Testis (tissue), 3 donors: ENCODE results near the gene CTU2. TPM values are rescaled to one million over a fixed set of nuclear protein-coding genes. Genes with fewer than 3 reads are reported as not detected.

Experiments
- DNase-seq: peaks from one replicate; pipeline ENCODE4 v3.0.0-alpha.2; 2019
- H3K27ac ChIP-seq, 2 donors: fragments of 200-600 bp; sonication (generic); one replicate each; pipeline ENCODE4 v1.5.1; 2019
- H3K27me3 ChIP-seq: fragments of 200-600 bp; sonication (generic); one replicate; pipeline ENCODE4 v1.5.1; 2019
- H3K36me3 ChIP-seq: fragments of 200-600 bp; sonication (generic); one replicate; pipeline ENCODE4 v1.5.1; 2017; ENCODE audit warnings: low read depth; ENCODE audit errors: missing control alignments
- H3K4me1 ChIP-seq: fragments of 200-600 bp; sonication (generic); one replicate; pipeline ENCODE4 v1.5.1; 2019
- H3K4me3 ChIP-seq, 2 donors: fragments of 200-600 bp; sonication (generic); one replicate each; pipeline ENCODE4 v1.5.1; 2017 to 2019
- H3K9me3 ChIP-seq: fragments of 200-600 bp; sonication (generic); one replicate; pipeline ENCODE4 v1.5.1; 2017
- CTCF ChIP-seq, 3 experiments: fragments of 450-650 bp in 2 of 3; fragments of 200-600 bp in 1 of 3; sonication (generic) in 1 of 3; IDR thresholded peaks; one replicate each; pipeline ENCODE4 v1.5.1; 2016 to 2019; ENCODE audit warnings: antibody characterized with exemption in 3 of 3, mild to moderate bottlenecking in 2 of 3, moderate library complexity in 1 of 3
- POLR2A ChIP-seq: fragments of 450-650 bp; IDR thresholded peaks from one replicate; pipeline ENCODE4 v1.6.1; 2017; ENCODE audit warnings: antibody characterized with exemption, mild to moderate bottlenecking, moderate library complexity
- WGBS, 2 donors: methylation state at CpG; one replicate each; pipeline ENCODE4 v1.1.5; 2018; 5-methylcytosine and 5-hydroxymethylcytosine counted together
- intact Hi-C: fragments of 100-400 bp; cut with DNase I; formaldehyde crosslinking; loops from one replicate; pipeline ENCODE4 v1.15.1; 2023; ENCODE audit warnings: low total_unique reads
- polyA plus RNA-seq: library from polyadenylated mRNA; stranded (reverse); fragments of 350-450 nt; fragmentation: Illumina TruSeq; extraction: RNeasy Lipid Tissue Mini Kit (QIAGEN cat#74804); gene quantifications from one replicate; pipeline ENCODE4 v1.2.3, GENCODE V29; 2014; ENCODE audit warnings: low read depth, low replicate concordance; ENCODE audit not compliant: insufficient read depth
- total RNA-seq, 2 donors: library from RNA; depleted of rRNA; stranded (reverse); fragments of >200 nt; gene quantifications; one replicate each; pipeline ENCODE4 v1.2.3, GENCODE V29; 2016

The CTU2 gene
- total and polyA plus RNA-seq, 3 donors from 2014 or later, result 19.8 to 25.4 (median 24.8) TPM

- Histone ChIP-seq H3K4me3 (no peak overlapping the region), H3K27ac (no peak overlapping the region), H3K27me3 (no peaks in the 10 kb centered on the region), H3K36me3 (no peaks in the 10 kb centered on the region), H3K9me3 (no peaks in the 10 kb centered on the region), H3K4me1 (no peaks in the 10 kb centered on the region)
- TF ChIP-seq POLR2A (no peak), CTCF (IDR thresholded peaks at IDR 0.05) (no peak)
- WGBS, 2 donors, result 47 to 59% methylated on average over 10 to 32 of the region's 32 CpGs
- DNase-seq, result no peak
- intact Hi-C loops, result no loop called here
Observed at GRCh38 chr16:88678224-88678979, 27.9 kb upstream of the CTU2 start.

- Histone ChIP-seq H3K27ac (no peak overlapping the region), H3K27me3 (no peaks in the 10 kb centered on the region), H3K4me3 (no peak overlapping the region), H3K36me3 (no peaks in the 10 kb centered on the region), H3K9me3 (no peaks in the 10 kb centered on the region), H3K4me1 (peaks cover 3% of the 10 kb centered on the region)
- intact Hi-C loops, result no loop called here
- WGBS, 2 donors, result 75 to 80% methylated on average over 5 of the region's 5 CpGs
- TF ChIP-seq CTCF (IDR thresholded peaks at IDR 0.05) (no peak), POLR2A (no peak)
- DNase-seq, result no peak
Observed at GRCh38 chr16:88680554-88681083, 25.7 kb upstream of the CTU2 start.

- DNase-seq, result no peak
- intact Hi-C loops, result no loop called here
- Histone ChIP-seq H3K4me3 (no peak overlapping the region), H3K9me3 (no peaks in the 10 kb centered on the region), H3K27me3 (no peaks in the 10 kb centered on the region), H3K27ac (no peak overlapping the region), H3K36me3 (no peaks in the 10 kb centered on the region), H3K4me1 (peaks cover 8% of the 10 kb centered on the region)
- TF ChIP-seq CTCF (IDR thresholded peaks at IDR 0.05) (no peak), POLR2A (no peak)
- 50 to 56% methylated on average over 5 to 29 of the region's 31 CpGs for WGBS, 2 donors
Observed at GRCh38 chr16:88681084-88681680, 25.1 kb upstream of the CTU2 start.

GRCh38 chr16:88681709-88682451, 24.4 kb upstream of the CTU2 start:
- H3K36me3 ChIP-seq, result no peaks in the 10 kb centered on the region
- 27 to 37% methylated on average over 11 to 21 of the region's 21 CpGs for WGBS, 2 donors
- intact Hi-C loops, result no loop called here
- no peak overlapping the region for H3K4me3 ChIP-seq
- TF ChIP-seq CTCF (IDR thresholded peaks at IDR 0.05) (no peak), POLR2A (no peak)
- H3K27ac ChIP-seq, result no peak overlapping the region
- peak; percentile 65 for DNase-seq
- no peaks in the 10 kb centered on the region for H3K9me3 ChIP-seq
- no peaks in the 10 kb centered on the region for H3K27me3 ChIP-seq
- peaks cover 12% of the 10 kb centered on the region for H3K4me1 ChIP-seq
